ENCODE measurements around the gene CD3E. TPM values are rescaled to one million over a fixed set of nuclear protein-coding genes. Genes with fewer than 3 reads are reported as not detected.

CD3E gene
- total and polyA plus RNA-seq, 2 donors from 2014 or later: 2.2 to 14.3 TPM

DNA sequence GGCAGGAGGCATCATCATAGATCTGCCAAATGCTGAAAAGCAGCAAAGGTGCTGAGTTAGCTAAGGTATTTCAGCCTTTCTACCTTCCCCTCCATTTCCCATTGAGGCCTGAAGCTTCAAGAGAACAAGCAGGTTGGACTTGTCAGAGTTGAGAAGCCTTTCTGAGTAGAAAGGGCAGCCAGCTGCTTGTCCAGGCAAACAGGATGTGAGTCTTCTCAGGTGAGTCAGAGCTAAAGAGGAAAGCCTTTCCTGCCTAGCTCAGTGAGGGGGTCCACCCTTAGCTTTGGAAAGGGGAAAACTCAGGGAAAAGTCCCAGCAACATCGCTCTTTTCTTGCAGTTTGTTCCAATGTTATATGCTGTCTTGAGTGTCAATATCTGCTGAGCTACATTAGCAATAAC, 27.2 kb upstream of the CD3E start:
- peak in 1 of 5 donors; percentile 7 for DNase-seq
- Histone ChIP-seq H3K36me3 (ENCODE audit: control insufficient read depth in 2 of 3, insufficient read depth in 3 of 3, low read length in 3 of 3) (no peaks in the 10 kb centered on the region), H3K27me3 (ENCODE audit: control insufficient read depth, insufficient read depth, low read length) (no peaks in the 10 kb centered on the region), H3K9ac (ENCODE audit: low read length in 3 of 3) (no peak overlapping the region), H3K4me3 (ENCODE audit: low read length in 3 of 3) (no peak overlapping the region), H3K4me1 (ENCODE audit: control insufficient read depth in 2 of 3, insufficient read depth in 2 of 3, low read depth in 1 of 3, low read length in 3 of 3) (no peaks in the 10 kb centered on the region), H3K9me3 (ENCODE audit: control insufficient read depth in 2 of 3, insufficient read depth in 1 of 3, low read length in 3 of 3) (no peaks in the 10 kb centered on the region), H3K27ac (ENCODE audit: low read depth in 2 of 2, low read length in 2 of 2) (no peak overlapping the region)
- no peak for FAIRE-seq
- intact Hi-C loops (cut with DNase I): no loop called here
- TF ChIP-seq CTCF (IDR thresholded peaks at IDR 0.05; ENCODE audit: borderline replicate concordance, extremely low read depth, insufficient read depth): no peak

DNA sequence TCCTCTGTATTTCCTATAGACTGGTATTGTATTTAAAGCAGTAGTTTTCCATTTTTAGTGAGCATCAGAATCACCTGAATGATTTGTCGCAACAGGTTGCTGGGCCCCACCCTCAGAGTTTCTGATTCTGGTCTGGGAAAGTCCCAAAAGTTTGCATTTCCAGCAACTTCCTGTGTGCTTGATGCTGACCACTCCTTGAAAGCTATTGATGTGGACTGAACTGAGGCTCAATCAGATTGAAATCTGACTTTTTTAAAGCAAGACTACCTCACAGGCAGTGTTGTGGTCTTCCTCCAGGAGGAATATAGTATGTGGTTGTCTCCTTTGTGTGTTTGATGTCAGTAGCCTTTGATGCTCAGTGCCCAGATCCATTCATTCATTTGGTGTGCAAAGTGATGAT, 23.2 kb upstream of the CD3E start:
- intact Hi-C loops (cut with DNase I): no loop called here

DNA sequence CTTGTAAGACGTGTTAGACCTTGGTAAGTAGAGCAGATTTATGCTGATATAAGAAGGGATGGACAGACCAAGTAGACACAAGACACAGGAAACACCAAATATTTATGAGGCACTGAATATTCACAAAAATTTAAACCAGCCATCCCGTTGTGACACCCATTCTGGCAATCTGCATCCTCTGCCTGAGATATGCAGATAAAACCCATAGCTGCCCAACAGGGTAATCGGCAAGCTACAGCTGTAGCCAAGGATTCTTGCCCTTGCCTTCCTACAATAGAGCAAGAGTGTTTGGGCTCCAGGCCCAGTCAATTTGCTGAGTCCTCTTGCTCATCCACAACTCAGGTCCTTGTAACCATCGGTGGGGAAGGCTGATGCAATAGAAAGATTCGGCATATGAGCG, 21.9 kb upstream of the CD3E start:
- FAIRE-seq (no peak), DNase-seq (no peak)
- Histone ChIP-seq H3K9me3 (ENCODE audit: control insufficient read depth in 2 of 3, insufficient read depth in 1 of 3, low read length in 3 of 3) (no peaks in the 10 kb centered on the region), H3K27me3 (ENCODE audit: control insufficient read depth, insufficient read depth, low read length) (no peaks in the 10 kb centered on the region), H3K4me1 (ENCODE audit: control insufficient read depth in 2 of 3, insufficient read depth in 2 of 3, low read depth in 1 of 3, low read length in 3 of 3) (no peaks in the 10 kb centered on the region), H3K36me3 (ENCODE audit: control insufficient read depth in 2 of 3, insufficient read depth in 3 of 3, low read length in 3 of 3) (no peaks in the 10 kb centered on the region), H3K27ac (ENCODE audit: low read depth in 2 of 2, low read length in 2 of 2) (no peak overlapping the region), H3K9ac (ENCODE audit: low read length in 3 of 3) (no peak overlapping the region), H3K4me3 (ENCODE audit: low read length in 3 of 3) (no peak overlapping the region)
- intact Hi-C loops (cut with DNase I): no loop called here
- no peak for TF ChIP-seq CTCF (IDR thresholded peaks at IDR 0.05; ENCODE audit: borderline replicate concordance, extremely low read depth, insufficient read depth)

More for the DNA sequence above, 23.2 kb upstream of the CD3E start:
- Histone ChIP-seq H3K9me3 (ENCODE audit: control insufficient read depth in 2 of 3, insufficient read depth in 1 of 3, low read length in 3 of 3) (no peaks in the 10 kb centered on the region), H3K27ac (ENCODE audit: low read depth in 2 of 2, low read length in 2 of 2) (no peak overlapping the region), H3K27me3 (ENCODE audit: control insufficient read depth, insufficient read depth, low read length) (no peaks in the 10 kb centered on the region), H3K9ac (ENCODE audit: low read length in 3 of 3) (no peak overlapping the region), H3K4me1 (ENCODE audit: control insufficient read depth in 2 of 3, insufficient read depth in 2 of 3, low read depth in 1 of 3, low read length in 3 of 3) (no peaks in the 10 kb centered on the region), H3K36me3 (ENCODE audit: control insufficient read depth in 2 of 3, insufficient read depth in 3 of 3, low read length in 3 of 3) (no peaks in the 10 kb centered on the region), H3K4me3 (ENCODE audit: low read length in 3 of 3) (no peak overlapping the region)
- TF ChIP-seq CTCF (IDR thresholded peaks at IDR 0.05; ENCODE audit: borderline replicate concordance, extremely low read depth, insufficient read depth): no peak
- FAIRE-seq: no peak
- DNase-seq: no peak

DNA sequence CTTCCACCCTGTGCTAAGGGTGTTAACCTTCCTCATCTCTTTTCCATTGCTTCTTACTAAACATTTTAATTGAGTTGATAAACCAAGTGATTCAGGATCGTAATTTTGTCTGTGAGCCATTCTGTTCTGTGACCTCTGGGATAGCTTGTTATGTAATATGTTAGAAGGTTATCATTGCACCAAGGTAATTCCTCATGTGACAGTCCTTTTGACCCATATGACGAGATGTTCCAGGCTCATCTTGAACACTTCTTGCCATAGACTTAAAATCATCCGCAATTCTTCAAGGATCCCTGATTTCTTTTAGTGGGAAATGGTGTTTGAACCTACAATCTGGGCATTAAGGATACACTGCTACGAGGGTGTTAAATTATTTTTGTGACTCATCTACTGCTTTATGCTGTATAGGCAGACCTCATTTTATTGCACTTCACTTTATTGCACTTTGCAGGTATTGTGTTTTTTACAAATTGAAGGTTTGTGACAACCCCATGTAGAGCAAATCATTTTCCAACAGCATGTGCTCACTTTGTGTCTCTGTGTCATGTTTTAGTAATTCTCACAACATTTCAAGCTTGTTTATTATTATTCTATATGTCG, 21.4 kb upstream of the CD3E start:
- no peak for TF ChIP-seq CTCF (IDR thresholded peaks at IDR 0.05; ENCODE audit: borderline replicate concordance, extremely low read depth, insufficient read depth)
- Histone ChIP-seq H3K27me3 (ENCODE audit: control insufficient read depth, insufficient read depth, low read length) (no peaks in the 10 kb centered on the region), H3K4me3 (ENCODE audit: low read length in 3 of 3) (no peak overlapping the region), H3K36me3 (ENCODE audit: control insufficient read depth in 2 of 3, insufficient read depth in 3 of 3, low read length in 3 of 3) (no peaks in the 10 kb centered on the region), H3K27ac (ENCODE audit: low read depth in 2 of 2, low read length in 2 of 2) (no peak overlapping the region), H3K9ac (ENCODE audit: low read length in 3 of 3) (no peak overlapping the region), H3K9me3 (ENCODE audit: control insufficient read depth in 2 of 3, insufficient read depth in 1 of 3, low read length in 3 of 3) (no peaks in the 10 kb centered on the region), H3K4me1 (ENCODE audit: control insufficient read depth in 2 of 3, insufficient read depth in 2 of 3, low read depth in 1 of 3, low read length in 3 of 3) (no peaks in the 10 kb centered on the region)
- FAIRE-seq (no peak), DNase-seq (no peak)
- intact Hi-C loops (cut with DNase I): no loop called here
